ENCODE measurements around the gene OR6P1.

Gene OR6P1

GRCh38 chr1:158564608-158565007 is 5.8 kb downstream of the OR6P1 start:
- no peak for TF ChIP-seq Cebpa-rat (IDR thresholded peaks at IDR 0.05)
- no peak overlapping the region for H3K4me3 ChIP-seq
- no peaks in the 10 kb centered on the region for H3K36me3 ChIP-seq
- no peaks in the 10 kb centered on the region for H3K27me3 ChIP-seq
- peak overlapping the region; percentile 33; the same call in 1 of the 2 replicates for H3K9ac ChIP-seq
- H3K27ac ChIP-seq, result peak overlapping the region; percentile 85
- 0 out of 2 replicates have a peak, but pooled peaks cover 3% of the 10 kb centered on the region for H3K9me3 ChIP-seq
- H4K20me1 ChIP-seq, result no peaks in the 10 kb centered on the region
- H3K4me1 ChIP-seq, result peaks cover 18% of the 10 kb centered on the region
- H3K4me2 ChIP-seq, result peak overlapping the region; percentile 64

- Histone ChIP-seq H3K9ac (no peak overlapping the region), H3K9me3 (0 out of 2 replicates have a peak, but pooled peaks cover 3% of the 10 kb centered on the region), H3K27ac (peak overlapping the region; percentile 85), H3K36me3 (no peaks in the 10 kb centered on the region), H3K4me3 (no peak overlapping the region), H3K4me2 (peak overlapping the region; percentile 64), H3K27me3 (no peaks in the 10 kb centered on the region), H4K20me1 (no peaks in the 10 kb centered on the region), H3K4me1 (peaks cover 18% of the 10 kb centered on the region)
- TF ChIP-seq Cebpa-rat (IDR thresholded peaks at IDR 0.05), result no peak
Observed at GRCh38 chr1:158563853-158564252, 6.5 kb downstream of the OR6P1 start.

- peaks cover 14% of the 10 kb centered on the region for H3K4me1 ChIP-seq
- 0 out of 2 replicates have a peak, but pooled peaks cover 3% of the 10 kb centered on the region for H3K9me3 ChIP-seq
- H4K20me1 ChIP-seq, result no peaks in the 10 kb centered on the region
- no peaks in the 10 kb centered on the region for H3K36me3 ChIP-seq
- no peak overlapping the region for H3K4me2 ChIP-seq
- H3K27ac ChIP-seq, result no peak overlapping the region
- no peak overlapping the region for H3K4me3 ChIP-seq
- H3K27me3 ChIP-seq, result no peaks in the 10 kb centered on the region
- no peak for TF ChIP-seq Cebpa-rat (IDR thresholded peaks at IDR 0.05)
- no peak overlapping the region for H3K9ac ChIP-seq
Observed at GRCh38 chr1:158559696-158560095, 10.7 kb downstream of the OR6P1 start.

- no peaks in the 10 kb centered on the region for H3K27me3 ChIP-seq
- no peak for TF ChIP-seq Cebpa-rat (IDR thresholded peaks at IDR 0.05)
- no peak within 1 kb of the TSS for H3K9ac ChIP-seq
- no peaks in the 10 kb centered on the region for H4K20me1 ChIP-seq
- no peaks in the 10 kb centered on the region for H3K36me3 ChIP-seq
- H3K9me3 ChIP-seq, result no peaks in the 10 kb centered on the region
- no peak within 1 kb of the TSS for H3K27ac ChIP-seq
- H3K4me2 ChIP-seq, result no peak within 1 kb of the TSS
- no peak within 1 kb of the TSS for H3K4me3 ChIP-seq
- no peaks in the 10 kb centered on the region for H3K4me1 ChIP-seq
Observed at GRCh38 chr1:158554352-158554751, 16.0 kb downstream of the OR6P1 start, which contains the start of gene OR6Y1. Gene OR6Y1, minus strand, starts transcription at chr1:158554405. Its CDS starts 6,300 bp downstream, at chr1:158548105.

- no peak for TF ChIP-seq Cebpa-rat (IDR thresholded peaks at IDR 0.05)
- H3K27ac ChIP-seq, result no peak overlapping the region
- H3K27me3 ChIP-seq, result no peaks in the 10 kb centered on the region
- no peaks in the 10 kb centered on the region for H3K4me1 ChIP-seq
- no peaks in the 10 kb centered on the region for H3K36me3 ChIP-seq
- H3K4me3 ChIP-seq, result no peak overlapping the region
- no peaks in the 10 kb centered on the region for H4K20me1 ChIP-seq
- no peaks in the 10 kb centered on the region for H3K9me3 ChIP-seq
- H3K4me2 ChIP-seq, result no peak overlapping the region
- H3K9ac ChIP-seq, result no peak overlapping the region
Observed at GRCh38 chr1:158552296-158552695, 18.1 kb downstream of the OR6P1 start.

- TF ChIP-seq Cebpa-rat (IDR thresholded peaks at IDR 0.05), result no peak
- Histone ChIP-seq H3K27me3 (no peaks in the 10 kb centered on the region), H3K9ac (no peak overlapping the region), H3K27ac (no peak overlapping the region), H3K4me1 (no peaks in the 10 kb centered on the region), H3K4me2 (no peak overlapping the region), H3K4me3 (no peak overlapping the region), H3K36me3 (no peaks in the 10 kb centered on the region), H3K9me3 (no peaks in the 10 kb centered on the region), H4K20me1 (no peaks in the 10 kb centered on the region)
Observed at GRCh38 chr1:158547533-158547932, 22.8 kb downstream of the OR6P1 start.

GRCh38 chr1:158537609-158538008 is 32.8 kb downstream of the OR6P1 start:
- no peaks in the 10 kb centered on the region for H3K27me3 ChIP-seq
- H3K4me2 ChIP-seq, result no peak overlapping the region
- no peaks in the 10 kb centered on the region for H3K36me3 ChIP-seq
- no peak overlapping the region for H3K4me3 ChIP-seq
- no peaks in the 10 kb centered on the region for H3K9me3 ChIP-seq
- no peaks in the 10 kb centered on the region for H4K20me1 ChIP-seq
- TF ChIP-seq Cebpa-rat (IDR thresholded peaks at IDR 0.05), result no peak
- H3K9ac ChIP-seq, result no peak overlapping the region
- no peak overlapping the region for H3K27ac ChIP-seq
- H3K4me1 ChIP-seq, result no peaks in the 10 kb centered on the region

GRCh38 chr1:158534496-158534895 is 35.9 kb downstream of the OR6P1 start:
- Histone ChIP-seq H3K27ac (no peak overlapping the region), H3K4me2 (no peak overlapping the region), H3K4me1 (no peaks in the 10 kb centered on the region), H3K27me3 (no peaks in the 10 kb centered on the region), H3K9ac (no peak overlapping the region), H3K9me3 (no peaks in the 10 kb centered on the region), H4K20me1 (no peaks in the 10 kb centered on the region), H3K4me3 (no peak overlapping the region), H3K36me3 (no peaks in the 10 kb centered on the region)
- TF ChIP-seq Cebpa-rat (IDR thresholded peaks at IDR 0.05), result no peak

- H3K4me2 ChIP-seq, result no peak overlapping the region
- no peaks in the 10 kb centered on the region for H3K27me3 ChIP-seq
- no peaks in the 10 kb centered on the region for H3K36me3 ChIP-seq
- H4K20me1 ChIP-seq, result no peaks in the 10 kb centered on the region
- H3K4me3 ChIP-seq, result no peak overlapping the region
- H3K4me1 ChIP-seq, result no peaks in the 10 kb centered on the region
- no peak overlapping the region for H3K27ac ChIP-seq
- no peak overlapping the region for H3K9ac ChIP-seq
- no peak for TF ChIP-seq Cebpa-rat (IDR thresholded peaks at IDR 0.05)
- 0 out of 2 replicates have a peak, but pooled peaks cover 4% of the 10 kb centered on the region for H3K9me3 ChIP-seq
Observed at GRCh38 chr1:158527190-158527815, 43.1 kb downstream of the OR6P1 start.

GRCh38 chr1:158521666-158522058 is 48.7 kb downstream of the OR6P1 start:
- Histone ChIP-seq H4K20me1 (no peaks in the 10 kb centered on the region), H3K27ac (no peak overlapping the region)

More at GRCh38 chr1:158521666-158522058, 48.7 kb downstream of the OR6P1 start:
- no peak for TF ChIP-seq Cebpa-rat (IDR thresholded peaks at IDR 0.05)
- Histone ChIP-seq H3K9ac (no peak overlapping the region), H3K9me3 (no peaks in the 10 kb centered on the region), H3K4me2 (no peak overlapping the region), H3K27me3 (no peaks in the 10 kb centered on the region), H3K36me3 (no peaks in the 10 kb centered on the region), H3K4me1 (no peaks in the 10 kb centered on the region), H3K4me3 (no peak overlapping the region)

All from BLaER1 (cell line).